ENCODE data around the gene SH3PXD2B.

Gene SH3PXD2B

GRCh38 chr5:172280317-172280716 is 174.0 kb downstream of the SH3PXD2B start:
- DNase-seq (ENCODE audit: low spot score) = no peak
- POLR2A ChIA-PET (ENCODE audit: low non-redundant PET) = no interaction called here
- CTCF ChIA-PET = interaction anchor here (0.6 kb wide), 1 partner anchor 183 kb away, joined by 6 read pairs; no protein-coding TSS in a partner anchor
- H3K27ac ChIP-seq = no peak overlapping the region
- TF ChIP-seq, protein P1, sequence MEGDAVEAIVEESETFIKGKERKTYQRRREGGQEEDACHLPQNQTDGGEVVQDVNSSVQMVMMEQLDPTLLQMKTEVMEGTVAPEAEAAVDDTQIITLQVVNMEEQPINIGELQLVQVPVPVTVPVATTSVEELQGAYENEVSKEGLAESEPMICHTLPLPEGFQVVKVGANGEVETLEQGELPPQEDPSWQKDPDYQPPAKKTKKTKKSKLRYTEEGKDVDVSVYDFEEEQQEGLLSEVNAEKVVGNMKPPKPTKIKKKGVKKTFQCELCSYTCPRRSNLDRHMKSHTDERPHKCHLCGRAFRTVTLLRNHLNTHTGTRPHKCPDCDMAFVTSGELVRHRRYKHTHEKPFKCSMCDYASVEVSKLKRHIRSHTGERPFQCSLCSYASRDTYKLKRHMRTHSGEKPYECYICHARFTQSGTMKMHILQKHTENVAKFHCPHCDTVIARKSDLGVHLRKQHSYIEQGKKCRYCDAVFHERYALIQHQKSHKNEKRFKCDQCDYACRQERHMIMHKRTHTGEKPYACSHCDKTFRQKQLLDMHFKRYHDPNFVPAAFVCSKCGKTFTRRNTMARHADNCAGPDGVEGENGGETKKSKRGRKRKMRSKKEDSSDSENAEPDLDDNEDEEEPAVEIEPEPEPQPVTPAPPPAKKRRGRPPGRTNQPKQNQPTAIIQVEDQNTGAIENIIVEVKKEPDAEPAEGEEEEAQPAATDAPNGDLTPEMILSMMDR (conservative IDR thresholded peaks at IDR 0.05; ENCODE audit: low read depth) = no peak

DNA sequence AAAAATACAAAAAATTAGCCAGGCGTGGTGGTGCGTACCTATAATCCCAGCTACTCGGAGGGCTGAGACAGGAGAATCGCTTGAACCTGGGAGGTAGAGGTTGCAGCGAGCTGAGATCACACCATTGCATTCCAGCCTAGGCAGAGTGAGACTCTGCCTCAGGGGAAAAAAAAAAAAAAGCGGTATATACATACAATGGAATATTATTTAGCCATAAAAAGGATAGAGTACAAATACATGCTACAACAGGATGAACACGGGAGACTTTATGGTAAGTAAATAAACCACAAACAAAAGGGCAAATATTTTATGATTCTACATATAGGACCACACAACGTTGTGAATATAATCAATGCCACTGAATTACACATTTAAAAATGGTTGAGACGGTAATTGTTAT is 176.0 kb downstream of the SH3PXD2B start:
- no peak for DNase-seq (ENCODE audit: low spot score)
- TF ChIP-seq, protein P1 (conservative IDR thresholded peaks at IDR 0.05; ENCODE audit: low read depth) = no peak
- ChIA-PET POLR2A (ENCODE audit: low non-redundant PET) (no interaction called here), CTCF (interaction anchor here (0.7 kb wide), 1 partner anchor 233 kb away, joined by 3 read pairs; no protein-coding TSS in a partner anchor)
- no peak overlapping the region for H3K27ac ChIP-seq

DNA sequence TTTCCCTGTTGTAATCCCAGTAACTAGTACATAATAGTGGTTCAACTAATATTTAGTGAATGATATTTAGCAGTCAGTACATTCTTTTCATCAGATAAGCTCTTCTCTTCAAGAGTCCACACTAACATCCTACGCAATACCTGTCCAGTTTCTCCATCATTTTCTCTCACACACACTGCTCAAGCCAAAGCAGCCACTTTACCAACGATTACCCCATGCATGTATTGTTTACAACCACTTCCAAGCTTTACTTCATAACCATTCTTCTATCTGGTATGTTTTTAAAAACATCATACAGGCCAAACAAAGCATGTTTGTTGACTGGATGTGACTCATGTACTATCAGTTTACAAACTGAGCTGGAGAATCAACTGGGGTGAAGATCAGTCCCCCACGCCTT is 178.1 kb downstream of the SH3PXD2B start:
- ChIA-PET POLR2A (ENCODE audit: low non-redundant PET) (no interaction called here), CTCF (interaction anchor here (0.6 to 0.7 kb wide), 2 partner anchors 170 to 857 kb away, joined by 3 to 7 read pairs; no protein-coding TSS in a partner anchor)
- TF ChIP-seq, protein P1 (conservative IDR thresholded peaks at IDR 0.05; ENCODE audit: low read depth) = no peak
- DNase-seq (ENCODE audit: low spot score) = peak; percentile 27
- H3K27ac ChIP-seq = no peak overlapping the region

Measured in RWPE1 (cell line).